Activated B cell treated with CpG ODN at 0.5 μM for 24 hours (primary cell): Measurements from ENCODE around the gene NAA30. TPM values are rescaled to one million over a fixed set of nuclear protein-coding genes. Genes with fewer than 3 reads are reported as not detected.

ENCODE experiments used
- ATAC-seq: fragments of 200-7000 bp; cut with Tn5 transposase; one replicate; pipeline ENCODE4 v1.10.0; 2021; ENCODE audit warnings: low read depth, mild to moderate bottlenecking, moderate library complexity
- CTCF ChIA-PET: fragments of 350-600 bp; sonication (Branson Sonifier 250); formaldehyde crosslinking; loops from one replicate; lab custom pipeline; 2021; ENCODE audit warnings: antibody characterized with exemption; lab: Charles Lee
- POLR2A ChIA-PET: fragments of 350-600 bp; sonication (Branson Sonifier 250); formaldehyde crosslinking; loops from one replicate; lab custom pipeline; 2021; ENCODE audit warnings: antibody characterized with exemption; lab: Charles Lee
- DNase-seq: peaks from one replicate; pipeline ENCODE4 v3.0.0; 2022
- H3K27ac Mint-ChIP-seq: one replicate; pipeline ENCODE4 v1.8.0; 2020; ENCODE audit warnings: mixed read lengths
- H3K27me3 Mint-ChIP-seq: one replicate; pipeline ENCODE4 v1.8.0; 2021; ENCODE audit warnings: mixed read lengths
- H3K36me3 Mint-ChIP-seq: one replicate; pipeline ENCODE4 v1.8.0; 2021; ENCODE audit warnings: low read depth, mixed read lengths
- H3K4me1 Mint-ChIP-seq: one replicate; pipeline ENCODE4 v1.8.0; 2021; ENCODE audit warnings: mixed read lengths
- H3K4me3 Mint-ChIP-seq: one replicate; pipeline ENCODE4 v1.8.0; 2020; ENCODE audit warnings: mild to moderate bottlenecking, mixed read lengths
- H3K9me3 Mint-ChIP-seq: one replicate; pipeline ENCODE4 v1.8.0; 2020; ENCODE audit warnings: mixed read lengths
- intact Hi-C: fragments of 100-400 bp; cut with micrococcal nuclease; formaldehyde crosslinking; loops from one replicate; pipeline ENCODE4 v1.15.1; 2024
- total RNA-seq: library from RNA; stranded (reverse); gene quantifications from 2 replicates; pipeline ENCODE4 v1.2.3, GENCODE V29; 2022
- TF ChIP-seq, protein P1 (sequence below): fragments of 200-600 bp; IDR thresholded peaks from one replicate; pipeline ENCODE4 v1.8.0; 2022; ENCODE audit warnings: antibody characterized with exemption, mild to moderate bottlenecking

NAA30 gene
- total RNA-seq, 1 donor from 2014 or later, result 14.6 TPM

DNA sequence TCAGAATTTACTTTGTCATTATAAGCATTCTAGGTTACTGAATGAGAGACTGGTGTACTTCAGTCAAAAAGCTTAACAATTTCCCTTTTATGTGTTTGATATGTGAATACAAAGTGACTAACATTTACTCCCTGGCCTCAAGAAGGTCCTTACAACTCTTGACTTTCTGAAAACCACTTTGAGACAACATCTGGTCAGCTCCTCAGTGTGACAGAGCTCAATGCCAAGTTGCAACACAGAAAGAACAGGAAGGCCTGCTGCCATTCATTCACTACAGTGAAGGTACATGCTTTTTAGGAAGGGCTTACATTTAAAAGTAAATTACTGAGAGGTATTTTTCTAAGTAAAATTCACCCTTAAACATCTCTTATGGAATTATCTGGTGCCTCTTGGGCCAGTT, 2.3 kb upstream of the NAA30 start:
- Mint-ChIP-seq H3K4me1 (peaks cover 29% of the 10 kb centered on the region), H3K4me3 (no peak overlapping the region), H3K36me3 (peaks cover 5% of the 10 kb centered on the region), H3K27me3 (peaks cover 7% of the 10 kb centered on the region), H3K9me3 (no peaks in the 10 kb centered on the region), H3K27ac (no peak overlapping the region)
- TF ChIP-seq, protein P1, sequence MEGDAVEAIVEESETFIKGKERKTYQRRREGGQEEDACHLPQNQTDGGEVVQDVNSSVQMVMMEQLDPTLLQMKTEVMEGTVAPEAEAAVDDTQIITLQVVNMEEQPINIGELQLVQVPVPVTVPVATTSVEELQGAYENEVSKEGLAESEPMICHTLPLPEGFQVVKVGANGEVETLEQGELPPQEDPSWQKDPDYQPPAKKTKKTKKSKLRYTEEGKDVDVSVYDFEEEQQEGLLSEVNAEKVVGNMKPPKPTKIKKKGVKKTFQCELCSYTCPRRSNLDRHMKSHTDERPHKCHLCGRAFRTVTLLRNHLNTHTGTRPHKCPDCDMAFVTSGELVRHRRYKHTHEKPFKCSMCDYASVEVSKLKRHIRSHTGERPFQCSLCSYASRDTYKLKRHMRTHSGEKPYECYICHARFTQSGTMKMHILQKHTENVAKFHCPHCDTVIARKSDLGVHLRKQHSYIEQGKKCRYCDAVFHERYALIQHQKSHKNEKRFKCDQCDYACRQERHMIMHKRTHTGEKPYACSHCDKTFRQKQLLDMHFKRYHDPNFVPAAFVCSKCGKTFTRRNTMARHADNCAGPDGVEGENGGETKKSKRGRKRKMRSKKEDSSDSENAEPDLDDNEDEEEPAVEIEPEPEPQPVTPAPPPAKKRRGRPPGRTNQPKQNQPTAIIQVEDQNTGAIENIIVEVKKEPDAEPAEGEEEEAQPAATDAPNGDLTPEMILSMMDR, result no peak
- CTCF ChIA-PET, result no interaction called here
- POLR2A ChIA-PET, result no interaction called here
- intact Hi-C loops, result no loop called here
- no peak for ATAC-seq
- no peak for DNase-seq

DNA sequence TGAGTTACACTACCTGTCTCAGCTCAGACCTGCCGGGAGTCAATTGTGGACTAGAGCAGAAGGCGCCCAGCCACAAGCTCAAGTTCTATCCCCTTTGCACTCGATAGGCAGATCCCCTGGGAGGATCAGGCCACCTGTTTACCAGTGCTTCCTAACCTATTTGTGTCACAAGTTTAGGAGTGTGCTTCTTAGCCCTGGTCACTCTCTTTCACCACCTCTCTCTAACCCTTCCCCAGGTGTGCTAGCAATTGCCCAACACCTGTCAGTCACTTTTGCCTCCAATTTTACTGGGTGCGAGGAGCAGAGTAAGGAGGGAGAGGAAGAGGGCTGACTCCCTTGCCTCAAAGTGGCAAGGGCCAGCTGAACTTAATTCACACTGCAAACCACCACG, 745 bp upstream of the NAA30 start:
- Mint-ChIP-seq H3K4me1 (peaks cover 40% of the 10 kb centered on the region), H3K27me3 (peaks cover 4% of the 10 kb centered on the region), H3K27ac (peak overlapping the region; percentile 89), H3K4me3 (peak overlapping the region; percentile 88), H3K9me3 (no peaks in the 10 kb centered on the region), H3K36me3 (peaks cover 13% of the 10 kb centered on the region)
- TF ChIP-seq, protein P1, result no peak
- intact Hi-C loops, result loop anchor here (1.0 to 10.0 kb wide), 9 partner anchors 63 to 1807 kb away; partner anchors contain the start of genes AP5M1, DAAM1, DACT1 and EXOC5
- ChIA-PET CTCF (interaction anchor here (0.9 kb wide), 1 partner anchor 95 kb away, joined by 3 read pairs; no protein-coding TSS in a partner anchor), POLR2A (interaction anchor here (0.6 to 3.2 kb wide), 7 partner anchors 8 to 1765 kb away, joined by 3 to 32 read pairs (median 5); partner anchors contain the start of genes AP5M1, EXOC5 and TMEM260)
- no peak for DNase-seq
- no peak for ATAC-seq

DNA sequence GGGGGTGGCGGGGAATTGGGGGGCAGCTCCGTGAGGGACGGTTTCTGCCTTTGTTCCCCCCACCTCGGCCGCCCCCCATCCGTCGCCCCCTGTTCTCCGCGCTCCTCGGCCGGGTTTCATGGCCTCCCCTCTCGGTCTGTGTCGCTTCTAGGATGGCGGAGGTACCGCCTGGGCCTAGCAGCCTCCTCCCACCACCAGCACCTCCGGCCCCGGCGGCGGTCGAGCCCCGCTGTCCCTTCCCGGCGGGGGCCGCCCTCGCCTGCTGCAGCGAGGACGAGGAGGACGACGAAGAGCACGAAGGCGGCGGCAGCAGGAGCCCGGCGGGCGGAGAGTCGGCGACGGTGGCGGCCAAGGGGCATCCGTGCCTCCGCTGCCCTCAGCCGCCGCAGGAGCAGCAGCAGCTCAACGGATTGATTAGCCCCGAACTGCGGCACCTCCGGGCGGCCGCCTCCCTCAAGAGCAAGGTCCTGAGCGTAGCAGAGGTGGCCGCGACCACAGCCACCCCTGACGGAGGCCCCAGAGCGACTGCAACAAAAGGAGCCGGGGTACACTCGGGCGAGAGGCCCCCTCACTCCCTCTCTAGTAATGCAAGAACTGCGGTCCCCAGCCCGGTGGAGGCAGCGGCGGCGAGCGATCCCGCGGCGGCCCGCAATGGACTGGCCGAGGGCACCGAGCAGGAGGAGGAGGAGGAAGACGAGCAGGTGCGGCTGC, 575 bp downstream of the NAA30 start:
- no peaks in the 10 kb centered on the region for H3K9me3 Mint-ChIP-seq
- peak overlapping the region; percentile 41 for H3K27ac Mint-ChIP-seq
- CTCF ChIA-PET, result interaction anchor here (0.6 to 0.7 kb wide), 2 partner anchors 122 to 171 kb away, joined by 3 read pairs; partner anchors contain the start of genes AP5M1 and EXOC5
- ATAC-seq (peak; percentile 23), DNase-seq (peak; percentile 53)
- POLR2A ChIA-PET, result interaction anchor here (0.5 to 3.2 kb wide), 11 partner anchors 9 to 907 kb away, joined by 3 to 32 read pairs (median 4); partner anchors contain the start of genes AP5M1, ARID4A, EXOC5 and TMEM260
- H3K36me3 Mint-ChIP-seq, result peaks cover 16% of the 10 kb centered on the region
- TF ChIP-seq, protein P1, result no peak
- no peaks in the 10 kb centered on the region for H3K27me3 Mint-ChIP-seq
- H3K4me3 Mint-ChIP-seq, result peak overlapping the region; percentile 88
- intact Hi-C loops, result loop anchor here (1.0 to 10.0 kb wide), 9 partner anchors 65 to 1809 kb away; partner anchors contain the start of genes AP5M1, DAAM1, DACT1 and EXOC5
- peaks cover 40% of the 10 kb centered on the region for H3K4me1 Mint-ChIP-seq

DNA sequence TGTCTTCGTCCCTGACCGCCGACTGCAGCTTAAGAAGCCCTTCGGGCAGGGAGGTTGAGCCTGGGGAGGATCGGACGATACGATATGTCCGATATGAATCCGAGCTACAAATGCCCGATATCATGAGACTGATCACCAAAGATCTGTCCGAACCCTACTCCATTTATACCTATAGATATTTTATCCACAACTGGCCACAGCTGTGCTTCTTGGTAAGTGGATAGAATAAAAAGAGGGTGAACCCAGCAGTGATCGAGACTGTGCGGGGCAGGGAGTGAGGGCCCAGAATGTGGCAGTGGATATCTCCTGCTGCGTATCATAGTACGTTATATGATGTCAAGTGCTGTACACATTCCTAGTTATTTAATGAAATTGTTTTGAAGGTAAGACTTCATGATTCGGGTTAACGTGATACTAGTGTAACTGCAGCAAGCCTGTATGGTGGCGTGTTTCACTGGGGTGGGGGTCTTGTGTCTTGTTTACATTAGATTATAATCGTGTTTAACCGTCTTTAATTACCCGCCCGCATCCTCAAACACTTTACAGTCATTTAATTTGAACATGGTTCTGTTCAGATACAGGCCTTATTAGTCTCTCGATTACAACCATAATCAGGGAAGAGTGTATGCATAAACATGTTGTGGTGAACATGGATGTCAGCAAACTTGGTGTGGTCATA, 1.3 kb downstream of the NAA30 start:
- no peaks in the 10 kb centered on the region for H3K9me3 Mint-ChIP-seq
- CTCF ChIA-PET, result interaction anchor here (0.6 kb wide), 1 partner anchor 171 kb away, joined by 3 read pairs; no protein-coding TSS in a partner anchor
- DNase-seq (no peak), ATAC-seq (no peak)
- peaks cover 42% of the 10 kb centered on the region for H3K4me1 Mint-ChIP-seq
- TF ChIP-seq, protein P1, result no peak
- peaks cover 18% of the 10 kb centered on the region for H3K36me3 Mint-ChIP-seq
- intact Hi-C loops, result loop anchor here (2.0 to 10.0 kb wide), 6 partner anchors 187 to 1809 kb away; partner anchors contain the start of genes DAAM1, DACT1, KIAA0586 and KTN1
- peak overlapping the region; percentile 88 for H3K4me3 Mint-ChIP-seq
- H3K27ac Mint-ChIP-seq, result no peak overlapping the region
- POLR2A ChIA-PET, result interaction anchor here (1.4 to 3.2 kb wide), 2 partner anchors 123 to 906 kb away, joined by 4 to 32 read pairs; partner anchors contain the start of genes AP5M1, ARID4A and EXOC5
- H3K27me3 Mint-ChIP-seq, result no peaks in the 10 kb centered on the region
